Chondrocyte (in vitro differentiated cells): ENCODE data around the gene DGCR6L. TPM values are rescaled to one million over a fixed set of nuclear protein-coding genes. Genes with fewer than 3 reads are reported as not detected.
"Not testable (repeated sequence)": the region's sequence is repeated elsewhere in the genome, so short reads cannot be mapped to it uniquely, and the experiment has no call there.

Source experiments
- DNase-seq: peaks from one replicate; pipeline ENCODE4 v3.0.0; 2021; ENCODE audit warnings: mixed read lengths, low spot score
- H3K27ac Mint-ChIP-seq: one replicate; pipeline ENCODE4 v1.8.0; 2021; ENCODE audit warnings: mild to moderate bottlenecking, moderate library complexity, mixed read lengths; ENCODE audit not compliant: unreplicated experiment
- H3K27me3 Mint-ChIP-seq: 2 replicates; pipeline ENCODE4 v1.8.0; 2021; ENCODE audit warnings: low read depth, mixed read lengths
- H3K36me3 Mint-ChIP-seq: 2 replicates; pipeline ENCODE4 v1.8.0; 2021; ENCODE audit warnings: low read depth, mixed read lengths
- H3K4me1 Mint-ChIP-seq: 2 replicates; pipeline ENCODE4 v1.8.0; 2021; ENCODE audit warnings: low read depth, mild to moderate bottlenecking, mixed read lengths
- H3K4me3 Mint-ChIP-seq: one replicate; pipeline ENCODE4 v1.8.0; 2021; ENCODE audit warnings: mild to moderate bottlenecking, moderate library complexity, mixed read lengths; ENCODE audit not compliant: unreplicated experiment
- H3K9me3 Mint-ChIP-seq: 2 replicates; pipeline ENCODE4 v1.8.0; 2021; ENCODE audit warnings: low read depth, mixed read lengths
- CTCF ChIP-seq: fragments of 200-600 bp; sonication (generic); IDR thresholded peaks from 2 replicates; pipeline ENCODE4 v1.5.0; 2021; ENCODE audit warnings: antibody characterized with exemption, mild to moderate bottlenecking, moderate library complexity
- total RNA-seq: library from RNA; stranded (reverse); gene quantifications from 3 replicates; pipeline ENCODE4 v1.2.1, GENCODE V29; 2021

The DGCR6L gene
- total RNA-seq, 1 donor from 2014 or later: 45.7 TPM

GRCh38 chr22:20324139-20324516, 4.3 kb upstream of the DGCR6L start:
- Mint-ChIP-seq H3K9me3 (no peaks in the 10 kb centered on the region), H3K4me1 (peaks cover 16% of the 10 kb centered on the region), H3K27ac (no peak overlapping the region), H3K27me3 (peaks cover 2% of the 10 kb centered on the region), H3K4me3 (no peak overlapping the region), H3K36me3 (no peaks in the 10 kb centered on the region)
- DNase-seq: no peak
- TF ChIP-seq CTCF: no peak

GRCh38 chr22:20321552-20322211, 1.8 kb upstream of the DGCR6L start:
- H3K27ac Mint-ChIP-seq: not testable (repeated sequence)
- H3K4me3 Mint-ChIP-seq: peak overlapping the region; percentile 88

GRCh38 chr22:20320659-20321551, 1.0 kb upstream of the DGCR6L start:
- Mint-ChIP-seq H3K4me3 (peak overlapping the region; percentile 88), H3K27ac (peak overlapping the region; percentile 87), H3K4me1 (peaks cover 38% of the 10 kb centered on the region)
- not testable (repeated sequence) for H3K9me3 Mint-ChIP-seq, DNase-seq, H3K27me3 Mint-ChIP-seq, H3K36me3 Mint-ChIP-seq

More at GRCh38 chr22:20321552-20322211, 1.8 kb upstream of the DGCR6L start:
- not testable (repeated sequence) for DNase-seq, H3K27me3 Mint-ChIP-seq, H3K9me3 Mint-ChIP-seq, H3K36me3 Mint-ChIP-seq
- H3K4me1 Mint-ChIP-seq: peaks cover 38% of the 10 kb centered on the region

GRCh38 chr22:20319041-20319744, 667 bp downstream of the DGCR6L start:
- Mint-ChIP-seq H3K4me1 (peaks cover 38% of the 10 kb centered on the region), H3K27ac (peak overlapping the region; percentile 78), H3K27me3 (no peaks in the 10 kb centered on the region), H3K9me3 (no peaks in the 10 kb centered on the region), H3K4me3 (peak overlapping the region; percentile 88), H3K36me3 (no peaks in the 10 kb centered on the region)
- no peak for DNase-seq
- no peak for TF ChIP-seq CTCF

- Mint-ChIP-seq H3K4me3 (peak overlapping the region; percentile 22), H3K4me1 (peaks cover 38% of the 10 kb centered on the region)
- not testable (repeated sequence) for H3K27me3 Mint-ChIP-seq, H3K9me3 Mint-ChIP-seq, H3K36me3 Mint-ChIP-seq, DNase-seq, H3K27ac Mint-ChIP-seq
These were observed 1.7 kb downstream of the DGCR6L start for GRCh38 chr22:20318043-20318688.

- Mint-ChIP-seq H3K4me1 (peaks cover 34% of the 10 kb centered on the region), H3K4me3 (peak overlapping the region; percentile 22)
- not testable (repeated sequence) for H3K27me3 Mint-ChIP-seq, H3K9me3 Mint-ChIP-seq, DNase-seq, H3K36me3 Mint-ChIP-seq, H3K27ac Mint-ChIP-seq
- TF ChIP-seq CTCF: peak; percentile 81
These were observed 2.3 kb downstream of the DGCR6L start for GRCh38 chr22:20317402-20318042.
